Measurements from ENCODE around the gene TTC27. TPM values are rescaled to one million over a fixed set of nuclear protein-coding genes. Genes with fewer than 3 reads are reported as not detected.

TTC27 gene
- polyA plus RNA-seq, 1 donor from 2014 or later = 16.0 TPM

- H3K4me1 Mint-ChIP-seq = peaks cover 0 to 2% (median 0%) of the 10 kb centered on the region in 3 donors
- no peak overlapping the region for H3K27ac Mint-ChIP-seq
- peaks cover 17% of the 10 kb centered on the region for H3K36me3 Mint-ChIP-seq
- H3K27me3 Mint-ChIP-seq = no peaks in the 10 kb centered on the region
- peaks cover 5 to 9% (median 7%) of the 10 kb centered on the region in 3 donors for H3K9me3 Mint-ChIP-seq
- H3K4me3 Mint-ChIP-seq = no peak overlapping the region
These were observed 148.1 kb downstream of the TTC27 start for GRCh38 chr2:32775954-32776353.

- Mint-ChIP-seq H3K9me3 (peaks cover 7 to 14% (median 10%) of the 10 kb centered on the region in 3 donors), H3K27me3 (no peaks in the 10 kb centered on the region), H3K36me3 (peaks cover 24% of the 10 kb centered on the region), H3K4me3 (no peak overlapping the region), H3K27ac (no peak overlapping the region), H3K4me1 (no peaks in the 10 kb centered on the region)
These were observed 149.9 kb downstream of the TTC27 start for GRCh38 chr2:32777714-32778113.

- H3K27me3 Mint-ChIP-seq = no peaks in the 10 kb centered on the region
- peaks cover 0 to 2% (median 0%) of the 10 kb centered on the region in 3 donors for H3K4me1 Mint-ChIP-seq
- peaks cover 41% of the 10 kb centered on the region for H3K36me3 Mint-ChIP-seq
- peaks cover 7 to 18% (median 10%) of the 10 kb centered on the region in 3 donors for H3K9me3 Mint-ChIP-seq
- no peak overlapping the region for H3K27ac Mint-ChIP-seq
- peak overlapping the region in 1 of 4 donors; percentile 59 for H3K4me3 Mint-ChIP-seq
These were observed 153.1 kb downstream of the TTC27 start for GRCh38 chr2:32780961-32781360.

GRCh38 chr2:32783469-32783868 is 155.6 kb downstream of the TTC27 start:
- Mint-ChIP-seq H3K27me3 (no peaks in the 10 kb centered on the region), H3K9me3 (peaks cover 7 to 16% (median 10%) of the 10 kb centered on the region in 3 donors), H3K27ac (no peak overlapping the region), H3K4me3 (no peak overlapping the region), H3K36me3 (peaks cover 37% of the 10 kb centered on the region), H3K4me1 (peaks cover 0 to 2% (median 0%) of the 10 kb centered on the region in 3 donors)

- peaks cover 0 to 2% (median 0%) of the 10 kb centered on the region in 3 donors for H3K4me1 Mint-ChIP-seq
- no peak overlapping the region for H3K4me3 Mint-ChIP-seq
- H3K9me3 Mint-ChIP-seq = peaks cover 7 to 14% (median 10%) of the 10 kb centered on the region in 3 donors
- H3K27ac Mint-ChIP-seq = no peak overlapping the region
- peaks cover 40% of the 10 kb centered on the region for H3K36me3 Mint-ChIP-seq
- H3K27me3 Mint-ChIP-seq = no peaks in the 10 kb centered on the region
These were observed 156.1 kb downstream of the TTC27 start for GRCh38 chr2:32783933-32784332.

- Mint-ChIP-seq H3K4me1 (peaks cover 0 to 2% (median 0%) of the 10 kb centered on the region in 3 donors), H3K27me3 (no peaks in the 10 kb centered on the region), H3K36me3 (peaks cover 30% of the 10 kb centered on the region), H3K9me3 (peaks cover 0 to 5% (median 3%) of the 10 kb centered on the region in 3 donors), H3K27ac (no peak overlapping the region), H3K4me3 (no peak overlapping the region)
These were observed 159.4 kb downstream of the TTC27 start for GRCh38 chr2:32787207-32787606.

GRCh38 chr2:32788114-32788513 is 160.3 kb downstream of the TTC27 start:
- no peaks in the 10 kb centered on the region for H3K27me3 Mint-ChIP-seq
- peaks cover 0 to 2% (median 0%) of the 10 kb centered on the region in 3 donors for H3K4me1 Mint-ChIP-seq
- H3K9me3 Mint-ChIP-seq = peaks cover 0 to 6% (median 5%) of the 10 kb centered on the region in 3 donors
- peak overlapping the region in 1 of 4 donors; percentile 40 for H3K4me3 Mint-ChIP-seq
- no peak overlapping the region for H3K27ac Mint-ChIP-seq
- H3K36me3 Mint-ChIP-seq = peaks cover 30% of the 10 kb centered on the region

GRCh38 chr2:32792416-32792815 is 164.6 kb downstream of the TTC27 start:
- Mint-ChIP-seq H3K36me3 (peaks cover 15% of the 10 kb centered on the region), H3K9me3 (peaks cover 0 to 6% (median 0%) of the 10 kb centered on the region in 3 donors), H3K4me1 (no peaks in the 10 kb centered on the region), H3K27ac (no peak overlapping the region), H3K4me3 (no peak overlapping the region), H3K27me3 (no peaks in the 10 kb centered on the region)

- Mint-ChIP-seq H3K27ac (no peak overlapping the region), H3K4me3 (no peak overlapping the region), H3K36me3 (peaks cover 8% of the 10 kb centered on the region)
These were observed 171.0 kb downstream of the TTC27 start for GRCh38 chr2:32798829-32799228.

GRCh38 chr2:32801741-32802140 is 173.9 kb downstream of the TTC27 start:
- Mint-ChIP-seq H3K27me3 (no peaks in the 10 kb centered on the region), H3K4me3 (no peak overlapping the region), H3K36me3 (peaks cover 4% of the 10 kb centered on the region), H3K27ac (peak overlapping the region in 1 of 3 donors; percentile 10), H3K4me1 (no peaks in the 10 kb centered on the region), H3K9me3 (peaks cover 0 to 2% (median 0%) of the 10 kb centered on the region in 3 donors)

More at GRCh38 chr2:32798829-32799228, 171.0 kb downstream of the TTC27 start:
- no peaks in the 10 kb centered on the region for H3K4me1 Mint-ChIP-seq
- no peaks in the 10 kb centered on the region for H3K27me3 Mint-ChIP-seq
- peaks cover 0 to 2% (median 0%) of the 10 kb centered on the region in 3 donors for H3K9me3 Mint-ChIP-seq

GRCh38 chr2:32802877-32803276 is 175.0 kb downstream of the TTC27 start:
- H3K4me3 Mint-ChIP-seq = no peak overlapping the region
- no peaks in the 10 kb centered on the region for H3K27me3 Mint-ChIP-seq
- peaks cover 0 to under 1% (median 0%) of the 10 kb centered on the region in 3 donors for H3K9me3 Mint-ChIP-seq
- no peak overlapping the region for H3K27ac Mint-ChIP-seq
- peaks cover 11% of the 10 kb centered on the region for H3K36me3 Mint-ChIP-seq
- peaks cover 0 to 4% (median 0%) of the 10 kb centered on the region in 3 donors for H3K4me1 Mint-ChIP-seq

- Mint-ChIP-seq H3K9me3 (no peaks in the 10 kb centered on the region), H3K27me3 (no peaks in the 10 kb centered on the region), H3K36me3 (peaks cover 18% of the 10 kb centered on the region), H3K27ac (no peak overlapping the region), H3K4me3 (no peak overlapping the region), H3K4me1 (peaks cover 0 to 4% (median 0%) of the 10 kb centered on the region in 3 donors)
These were observed 176.4 kb downstream of the TTC27 start for GRCh38 chr2:32804205-32804604.

- Mint-ChIP-seq H3K36me3 (peaks cover 23% of the 10 kb centered on the region), H3K27me3 (no peaks in the 10 kb centered on the region), H3K4me1 (peaks cover 0 to 4% (median 0%) of the 10 kb centered on the region in 3 donors), H3K4me3 (no peak overlapping the region), H3K27ac (no peak overlapping the region), H3K9me3 (no peaks in the 10 kb centered on the region)
These were observed 177.6 kb downstream of the TTC27 start for GRCh38 chr2:32805104-32806095.

- Mint-ChIP-seq H3K9me3 (no peaks in the 10 kb centered on the region), H3K27ac (no peak overlapping the region), H3K4me3 (no peak overlapping the region), H3K27me3 (no peaks in the 10 kb centered on the region), H3K4me1 (peaks cover 0 to 4% (median 0%) of the 10 kb centered on the region in 3 donors), H3K36me3 (peaks cover 36% of the 10 kb centered on the region)
These were observed 179.0 kb downstream of the TTC27 start for GRCh38 chr2:32806857-32807256.

- H3K27ac Mint-ChIP-seq = no peak overlapping the region
These were observed 179.8 kb downstream of the TTC27 start for GRCh38 chr2:32807662-32808061.

More at GRCh38 chr2:32807662-32808061, 179.8 kb downstream of the TTC27 start:
- Mint-ChIP-seq H3K4me3 (no peak overlapping the region), H3K27me3 (no peaks in the 10 kb centered on the region), H3K9me3 (no peaks in the 10 kb centered on the region), H3K36me3 (peaks cover 39% of the 10 kb centered on the region), H3K4me1 (peaks cover 0 to 4% (median 0%) of the 10 kb centered on the region in 3 donors)

All from IgD-negative memory B cell (primary cell).